ENCODE measurements around the gene GALNT18. TPM values are rescaled to one million over a fixed set of nuclear protein-coding genes. Genes with fewer than 3 reads are reported as not detected.

The GALNT18 gene
- total RNA-seq, 5 donors from 2014 or later (not counting 1 experiment from before 2014, with no cell fraction given) = 0.10 to 0.15 TPM; not detected in 3

DNA sequence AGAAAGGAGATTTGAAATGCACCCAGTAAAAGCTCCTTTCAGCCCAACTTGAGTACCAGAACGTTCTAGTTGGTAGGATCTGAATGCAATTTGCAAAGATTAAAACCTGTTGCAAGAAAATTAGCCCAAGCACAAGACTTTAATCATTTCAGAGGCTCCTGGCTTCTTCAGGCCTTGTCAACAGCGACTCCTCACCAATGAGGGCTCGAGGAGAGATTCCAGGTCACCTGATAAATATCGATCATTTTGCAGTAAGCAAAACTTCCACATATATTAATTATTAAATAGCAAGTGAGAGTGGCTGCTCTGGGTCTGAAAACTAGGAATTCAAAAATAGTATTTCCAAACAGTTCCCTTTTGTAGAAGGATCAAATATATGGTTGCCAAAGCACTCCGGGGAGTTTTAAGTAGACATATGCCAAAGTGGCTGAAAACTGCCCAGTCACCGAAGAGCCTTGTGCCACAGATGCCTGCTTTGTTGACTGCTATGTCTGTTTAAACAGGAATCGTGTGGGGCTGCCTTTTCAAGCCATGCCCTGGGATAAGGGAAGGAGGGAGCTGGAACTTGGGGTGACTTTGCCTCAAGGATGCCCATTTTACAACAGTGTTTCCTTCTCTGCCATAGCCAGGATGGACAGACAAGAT lies 332.7 kb downstream of the GALNT18 start:
- WGBS (ENCODE audit: insufficient coverage) = 60% methylated on average over 1 of the region's 7 CpGs
- no peak for ATAC-seq (replicated peaks in 1 of 4)
- H3K27me3 Mint-ChIP-seq = peaks cover 19 to 20% of the 10 kb centered on the region in 2 donors
- H3K9me3 Mint-ChIP-seq = no peaks in the 10 kb centered on the region
- H3K4me3 Mint-ChIP-seq = no peak overlapping the region
- Histone ChIP-seq H3K4me3 (ENCODE audit: control insufficient read depth in 1 of 2, extremely low read depth in 1 of 2, low read length in 1 of 2) (no peak overlapping the region), H3K4me1 (ENCODE audit: control insufficient read depth in 1 of 2, extremely low read depth in 1 of 2, insufficient read depth in 2 of 2, low read length in 2 of 2) (no peaks in the 10 kb centered on the region), H3K27ac (ENCODE audit: low read length) (no peak overlapping the region), H3K27me3 (replicated peaks in 1 of 2; ENCODE audit: control insufficient read depth in 2 of 2, extremely low read depth in 1 of 2, insufficient read depth in 2 of 2, low read length in 1 of 2) (peaks cover 0 to 21% of the 10 kb centered on the region in 2 experiments), H3K9me3 (no peaks in the 10 kb centered on the region), H3K36me3 (ENCODE audit: control insufficient read depth in 2 of 2, extremely low read depth in 1 of 2, insufficient read depth in 1 of 2, low read length in 1 of 2) (no peaks in the 10 kb centered on the region)
- H3K27ac Mint-ChIP-seq = no peak overlapping the region
- H3K36me3 Mint-ChIP-seq = no peaks in the 10 kb centered on the region
- CTCF ChIA-PET = no interaction called here
- POLR2A ChIA-PET = no interaction called here
- DNase-seq = no peak
- H3K4me1 Mint-ChIP-seq = no peaks in the 10 kb centered on the region

DNA sequence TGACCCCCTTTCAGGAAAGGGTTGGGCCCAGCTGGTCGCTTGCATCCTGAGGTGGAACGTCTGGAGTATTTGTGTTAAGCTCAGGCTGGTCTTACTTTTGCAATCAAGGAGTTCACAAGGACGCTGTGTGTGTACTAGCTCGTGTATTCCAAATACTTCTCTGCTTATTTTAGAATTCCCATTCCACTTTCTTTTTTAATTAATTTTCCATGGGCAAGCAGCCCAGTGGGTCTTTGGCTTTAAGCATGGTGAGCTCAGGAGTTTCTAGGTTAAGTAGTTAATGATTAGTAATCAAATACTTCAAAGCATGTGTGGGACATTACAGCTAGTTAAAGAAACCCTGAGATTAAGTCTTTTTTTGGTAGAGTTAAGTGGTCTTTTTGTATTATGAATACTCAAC lies 337.3 kb downstream of the GALNT18 start:
- Histone ChIP-seq H3K27me3 (replicated peaks in 1 of 2; ENCODE audit: control insufficient read depth in 2 of 2, extremely low read depth in 1 of 2, insufficient read depth in 2 of 2, low read length in 1 of 2) (no peaks in the 10 kb centered on the region), H3K4me3 (ENCODE audit: control insufficient read depth in 1 of 2, extremely low read depth in 1 of 2, low read length in 1 of 2) (no peak overlapping the region), H3K9me3 (no peaks in the 10 kb centered on the region), H3K36me3 (ENCODE audit: control insufficient read depth in 2 of 2, extremely low read depth in 1 of 2, insufficient read depth in 1 of 2, low read length in 1 of 2) (no peaks in the 10 kb centered on the region), H3K4me1 (ENCODE audit: control insufficient read depth in 1 of 2, extremely low read depth in 1 of 2, insufficient read depth in 2 of 2, low read length in 2 of 2) (peaks cover 6 to 8% of the 10 kb centered on the region in 2 experiments), H3K27ac (ENCODE audit: low read length) (no peak overlapping the region)
- ATAC-seq (replicated peaks in 1 of 4) (no peak), DNase-seq (no peak)
- peaks cover 3 to 12% (median 10%) of the 10 kb centered on the region in 3 donors for H3K4me1 Mint-ChIP-seq
- H3K36me3 Mint-ChIP-seq = no peaks in the 10 kb centered on the region
- no peaks in the 10 kb centered on the region for H3K9me3 Mint-ChIP-seq
- H3K27ac Mint-ChIP-seq = no peak overlapping the region
- WGBS (ENCODE audit: insufficient coverage) = 20% methylated on average over 1 of the region's 4 CpGs
- POLR2A ChIA-PET = interaction anchor here in 1 of 2 donors (0.6 kb wide), 1 partner anchor 158 kb away, joined by 3 read pairs; no protein-coding TSS in a partner anchor
- peaks cover 6 to 16% of the 10 kb centered on the region in 2 donors for H3K27me3 Mint-ChIP-seq
- no peak overlapping the region for H3K4me3 Mint-ChIP-seq
- CTCF ChIA-PET = interaction anchor here in 1 of 2 donors (0.6 to 0.7 kb wide), 2 partner anchors 194 to 211 kb away, joined by 3 read pairs; no protein-coding TSS in a partner anchor

DNA sequence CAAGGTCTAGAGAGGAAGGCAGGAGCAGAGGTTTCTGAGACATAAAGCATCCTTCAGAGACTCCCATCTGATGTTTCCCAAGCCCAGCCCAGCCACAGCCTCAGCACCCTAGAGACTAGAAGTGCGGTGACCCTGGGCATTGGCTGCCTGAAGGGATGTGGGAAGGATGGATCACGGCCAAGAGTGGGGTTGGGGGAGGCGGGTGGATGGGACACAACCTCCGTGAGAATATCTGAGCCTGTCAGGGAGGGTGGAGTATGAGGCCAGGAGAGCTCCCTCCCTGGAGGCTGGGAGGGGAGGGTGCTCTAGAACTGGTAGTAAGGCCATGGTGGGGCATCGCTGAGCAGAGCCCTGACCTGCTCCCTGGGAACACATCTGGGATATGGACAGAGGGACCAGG lies 340.2 kb downstream of the GALNT18 start:
- ATAC-seq (replicated peaks in 1 of 4) (no peak), DNase-seq (no peak)
- peaks cover 7 to 8% of the 10 kb centered on the region in 2 experiments for H3K4me1 ChIP-seq (ENCODE audit: control insufficient read depth in 1 of 2, extremely low read depth in 1 of 2, insufficient read depth in 2 of 2, low read length in 2 of 2)
- H3K9me3 ChIP-seq = no peaks in the 10 kb centered on the region
- peaks cover 3 to 14% (median 12%) of the 10 kb centered on the region in 3 donors for H3K4me1 Mint-ChIP-seq
- no peak overlapping the region for H3K27ac ChIP-seq (ENCODE audit: low read length)
- peaks cover 0 to 2% of the 10 kb centered on the region in 2 experiments for H3K27me3 ChIP-seq (replicated peaks in 1 of 2; ENCODE audit: control insufficient read depth in 2 of 2, extremely low read depth in 1 of 2, insufficient read depth in 2 of 2, low read length in 1 of 2)
- no peak overlapping the region for H3K27ac Mint-ChIP-seq
- H3K4me3 ChIP-seq (ENCODE audit: control insufficient read depth in 1 of 2, extremely low read depth in 1 of 2, low read length in 1 of 2) = no peak overlapping the region
- ChIA-PET CTCF (no interaction called here), POLR2A (no interaction called here)
- H3K9me3 Mint-ChIP-seq = no peaks in the 10 kb centered on the region
- H3K36me3 Mint-ChIP-seq = no peaks in the 10 kb centered on the region
- 83% methylated on average over 4 of the region's 5 CpGs for WGBS (ENCODE audit: insufficient coverage)
- peaks cover 5 to 14% of the 10 kb centered on the region in 2 donors for H3K27me3 Mint-ChIP-seq
- H3K36me3 ChIP-seq (ENCODE audit: control insufficient read depth in 2 of 2, extremely low read depth in 1 of 2, insufficient read depth in 1 of 2, low read length in 1 of 2) = no peaks in the 10 kb centered on the region
- H3K4me3 Mint-ChIP-seq = no peak overlapping the region

DNA sequence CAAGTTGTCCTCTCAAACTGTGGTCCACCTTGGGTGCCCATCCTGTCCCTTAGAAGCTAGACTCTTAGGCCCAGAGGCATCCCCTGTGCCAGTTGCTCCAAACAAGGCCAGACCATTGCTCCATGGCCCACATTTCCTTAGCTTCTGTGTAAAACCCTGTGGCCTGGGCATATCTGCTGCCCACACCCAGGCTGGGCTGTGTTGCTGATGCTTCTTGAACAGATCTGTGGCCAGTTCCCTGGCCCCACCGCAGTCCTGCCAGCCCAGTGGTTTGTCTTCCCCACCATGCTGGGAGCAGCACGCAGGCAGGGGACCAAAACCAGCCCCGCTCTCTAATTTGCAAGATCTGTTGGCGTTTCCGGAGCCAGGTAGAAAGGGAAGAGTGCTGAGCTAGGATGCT lies 341.0 kb downstream of the GALNT18 start:
- Mint-ChIP-seq H3K27ac (no peak overlapping the region), H3K4me3 (no peak overlapping the region), H3K4me1 (peaks cover 3 to 14% (median 12%) of the 10 kb centered on the region in 3 donors), H3K27me3 (peaks cover 5 to 9% of the 10 kb centered on the region in 2 donors), H3K36me3 (no peaks in the 10 kb centered on the region), H3K9me3 (no peaks in the 10 kb centered on the region)
- DNase-seq (no peak), ATAC-seq (replicated peaks in 1 of 4) (no peak)
- Histone ChIP-seq H3K4me1 (ENCODE audit: control insufficient read depth in 1 of 2, extremely low read depth in 1 of 2, insufficient read depth in 2 of 2, low read length in 2 of 2) (peaks cover 7 to 8% of the 10 kb centered on the region in 2 experiments), H3K4me3 (ENCODE audit: control insufficient read depth in 1 of 2, extremely low read depth in 1 of 2, low read length in 1 of 2) (no peak overlapping the region), H3K27me3 (replicated peaks in 1 of 2; ENCODE audit: control insufficient read depth in 2 of 2, extremely low read depth in 1 of 2, insufficient read depth in 2 of 2, low read length in 1 of 2) (peaks cover 0 to 2% of the 10 kb centered on the region in 2 experiments), H3K9me3 (no peaks in the 10 kb centered on the region), H3K36me3 (ENCODE audit: control insufficient read depth in 2 of 2, extremely low read depth in 1 of 2, insufficient read depth in 1 of 2, low read length in 1 of 2) (no peaks in the 10 kb centered on the region), H3K27ac (ENCODE audit: low read length) (no peak overlapping the region)
- POLR2A ChIA-PET = no interaction called here
- WGBS (ENCODE audit: insufficient coverage) = 94% methylated on average over 5 of the region's 5 CpGs
- CTCF ChIA-PET = no interaction called here

DNA sequence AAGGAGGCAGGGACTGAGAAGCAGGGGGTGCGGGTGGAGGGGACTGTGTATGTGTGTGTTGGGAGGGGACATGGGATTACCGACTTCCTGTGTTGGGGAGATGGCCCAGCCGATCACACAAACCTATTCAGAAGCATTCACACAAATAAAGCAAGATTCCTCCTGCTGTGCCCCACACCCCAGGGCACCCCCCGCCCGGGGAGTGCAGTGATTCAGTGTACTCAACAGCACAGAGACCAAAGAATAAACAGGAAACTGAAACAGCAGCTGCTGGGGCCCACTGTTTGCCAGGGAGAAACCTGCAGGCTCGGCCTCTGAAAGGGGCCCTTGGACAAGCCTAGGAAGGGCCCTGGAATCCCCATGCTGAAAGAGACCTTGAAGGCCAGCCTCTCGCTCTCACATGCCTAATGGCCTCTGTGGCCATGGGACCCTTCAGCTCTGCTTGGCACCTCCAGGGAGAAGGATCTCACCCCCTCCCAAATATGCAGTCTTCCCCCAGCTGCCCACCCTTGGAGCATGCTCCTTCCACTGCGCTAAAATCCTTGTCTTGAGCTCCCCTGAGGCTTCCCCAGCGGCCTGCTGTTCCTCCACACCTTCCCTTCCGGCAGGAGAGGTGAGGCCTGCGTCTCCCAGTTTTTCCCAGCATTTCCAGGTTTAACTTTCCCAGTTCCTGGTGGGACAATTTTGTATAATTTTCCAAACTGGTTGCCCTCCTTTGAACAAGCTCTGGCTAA lies 341.7 kb downstream of the GALNT18 start:
- Histone ChIP-seq H3K36me3 (ENCODE audit: control insufficient read depth in 2 of 2, extremely low read depth in 1 of 2, insufficient read depth in 1 of 2, low read length in 1 of 2) (no peaks in the 10 kb centered on the region), H3K9me3 (no peaks in the 10 kb centered on the region), H3K27me3 (replicated peaks in 1 of 2; ENCODE audit: control insufficient read depth in 2 of 2, extremely low read depth in 1 of 2, insufficient read depth in 2 of 2, low read length in 1 of 2) (peaks cover 0 to 2% of the 10 kb centered on the region in 2 experiments), H3K4me1 (ENCODE audit: control insufficient read depth in 1 of 2, extremely low read depth in 1 of 2, insufficient read depth in 2 of 2, low read length in 2 of 2) (peaks cover 7 to 8% of the 10 kb centered on the region in 2 experiments), H3K27ac (ENCODE audit: low read length) (no peak overlapping the region), H3K4me3 (ENCODE audit: control insufficient read depth in 1 of 2, extremely low read depth in 1 of 2, low read length in 1 of 2) (no peak overlapping the region)
- H3K9me3 Mint-ChIP-seq = peaks cover 0 to 2% (median 0%) of the 10 kb centered on the region in 3 donors
- H3K27me3 Mint-ChIP-seq = peaks cover 11 to 12% of the 10 kb centered on the region in 2 donors
- H3K36me3 Mint-ChIP-seq = no peaks in the 10 kb centered on the region
- no peak overlapping the region for H3K27ac Mint-ChIP-seq
- WGBS (ENCODE audit: insufficient coverage) = 59% methylated on average over 7 of the region's 11 CpGs
- ChIA-PET POLR2A (no interaction called here), CTCF (no interaction called here)
- H3K4me3 Mint-ChIP-seq = no peak overlapping the region
- peaks cover 3 to 14% (median 12%) of the 10 kb centered on the region in 3 donors for H3K4me1 Mint-ChIP-seq
- DNase-seq = peak in 2 of 35 experiments; percentile 1 to 4
- peak in 2 of 4 experiments; percentile 24 to 32 for ATAC-seq (replicated peaks in 1 of 4)

DNA sequence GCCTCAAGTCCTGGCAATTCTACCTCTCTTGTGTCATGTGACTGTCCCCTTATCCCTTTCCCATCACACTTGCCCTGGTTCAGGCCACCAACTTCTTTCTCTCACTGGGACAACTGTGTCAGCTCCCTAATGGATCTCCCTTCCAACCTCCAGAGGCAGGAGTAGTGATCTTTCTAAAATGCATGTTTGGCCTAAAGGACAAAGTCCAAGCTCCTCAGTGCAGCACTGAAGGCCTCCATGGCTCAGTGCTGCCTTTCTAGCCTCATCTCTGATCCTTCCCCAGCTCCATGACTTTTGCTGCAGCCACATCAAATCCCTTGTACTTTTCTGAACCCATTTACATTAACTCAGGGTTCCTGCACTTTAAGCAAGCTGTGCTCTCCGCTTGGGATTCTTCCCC lies 349.6 kb downstream of the GALNT18 start:
- ChIA-PET CTCF (interaction anchor here in 1 of 2 donors (0.6 kb wide), 1 partner anchor 338 kb away, joined by 7 read pairs; no protein-coding TSS in a partner anchor), POLR2A (no interaction called here)
- Histone ChIP-seq H3K9me3 (no peaks in the 10 kb centered on the region), H3K27me3 (replicated peaks in 1 of 2; ENCODE audit: control insufficient read depth in 2 of 2, extremely low read depth in 1 of 2, insufficient read depth in 2 of 2, low read length in 1 of 2) (peaks cover 0 to 10% of the 10 kb centered on the region in 2 experiments), H3K36me3 (ENCODE audit: control insufficient read depth in 2 of 2, extremely low read depth in 1 of 2, insufficient read depth in 1 of 2, low read length in 1 of 2) (no peaks in the 10 kb centered on the region), H3K27ac (ENCODE audit: low read length) (no peak overlapping the region), H3K4me3 (ENCODE audit: control insufficient read depth in 1 of 2, extremely low read depth in 1 of 2, low read length in 1 of 2) (no peak overlapping the region), H3K4me1 (ENCODE audit: control insufficient read depth in 1 of 2, extremely low read depth in 1 of 2, insufficient read depth in 2 of 2, low read length in 2 of 2) (no peaks in the 10 kb centered on the region)
- Mint-ChIP-seq H3K4me3 (no peak overlapping the region), H3K27me3 (peaks cover 7 to 11% of the 10 kb centered on the region in 2 donors), H3K4me1 (no peaks in the 10 kb centered on the region), H3K27ac (no peak overlapping the region), H3K9me3 (peaks cover 0 to 2% (median 0%) of the 10 kb centered on the region in 3 donors), H3K36me3 (no peaks in the 10 kb centered on the region)
- DNase-seq = no peak
- WGBS (ENCODE audit: insufficient coverage) = 83% methylated on average over 1 of the region's 1 CpG
- no peak for ATAC-seq (replicated peaks in 1 of 4)
